HEK293T (cell line): ENCODE measurements around the gene MRPS9.

Source experiments
- CTCF ChIA-PET: fragments of 350-600 bp; formaldehyde crosslinking; extraction: SDS; loops from one replicate; lab custom pipeline; 2021; ENCODE audit warnings: antibody characterized with exemption, inconsistent platforms; lab: Yijun Ruan, JAX
- POLR2A ChIA-PET: fragments of 350-600 bp; formaldehyde crosslinking; extraction: SDS; loops from one replicate; lab custom pipeline; 2020; ENCODE audit warnings: antibody characterized with exemption, inconsistent platforms; lab: Yijun Ruan, JAX
- DNase-seq: peaks from one replicate; pipeline ENCODE4 v3.0.0; 2012; ENCODE audit warnings: mixed read lengths; ENCODE audit errors: extremely low spot score
- ARNT ChIP-seq: fragments of 450-650 bp; IDR thresholded peaks from 2 replicates; pipeline ENCODE4 v1.6.1; 2017; ENCODE audit warnings: mild to moderate bottlenecking
- BHLHE40 ChIP-seq: fragments of 450-650 bp; IDR thresholded peaks from 2 replicates; pipeline ENCODE4 v1.6.1; 2016; ENCODE audit warnings: mild to moderate bottlenecking, moderate library complexity, borderline replicate concordance
- CTBP1 ChIP-seq: fragments of 450-650 bp; IDR thresholded peaks from 2 replicates; pipeline ENCODE4 v1.6.1; 2016; ENCODE audit warnings: borderline replicate concordance
- ELF4 ChIP-seq: fragments of 450-650 bp; IDR thresholded peaks from 2 replicates; pipeline ENCODE4 v1.6.1; 2017; ENCODE audit warnings: antibody characterized with exemption
- FOXA1 ChIP-seq: fragments of 450-650 bp; IDR thresholded peaks from 2 replicates; pipeline ENCODE4 v1.6.1; 2016; ENCODE audit warnings: mild to moderate bottlenecking
- FOXK2 ChIP-seq: fragments of 450-650 bp; IDR thresholded peaks from 2 replicates; pipeline ENCODE4 v1.6.1; 2016; ENCODE audit warnings: mild to moderate bottlenecking
- FOXM1 ChIP-seq: fragments of 450-650 bp; IDR thresholded peaks from 2 replicates; pipeline ENCODE4 v1.6.1; 2017; ENCODE audit warnings: mild to moderate bottlenecking, borderline replicate concordance
- HDGF ChIP-seq: fragments of 450-650 bp; IDR thresholded peaks from 2 replicates; pipeline ENCODE4 v1.6.1; 2017; ENCODE audit warnings: antibody characterized with exemption, borderline replicate concordance
- L3MBTL2 ChIP-seq: fragments of 450-650 bp; conservative IDR thresholded peaks from 2 replicates; pipeline ENCODE4 v1.6.1; 2016; ENCODE audit warnings: mild to moderate bottlenecking
- LEF1 ChIP-seq: fragments of 450-650 bp; IDR thresholded peaks from 2 replicates; pipeline ENCODE4 v1.6.1; 2017; ENCODE audit warnings: mild to moderate bottlenecking, borderline replicate concordance
- NFRKB ChIP-seq: fragments of 450-650 bp; IDR thresholded peaks from 2 replicates; pipeline ENCODE4 v1.6.1; 2016; ENCODE audit warnings: mild to moderate bottlenecking, moderate library complexity
- PKNOX1 ChIP-seq: fragments of 450-650 bp; IDR thresholded peaks from 2 replicates; pipeline ENCODE4 v1.6.1; 2016
- SP1 ChIP-seq: fragments of 450-650 bp; IDR thresholded peaks from 2 replicates; pipeline ENCODE4 v1.6.1; 2017
- SUZ12 ChIP-seq: fragments of 450-650 bp; IDR thresholded peaks from 2 replicates; pipeline ENCODE4 v1.6.1; 2016; ENCODE audit warnings: mild to moderate bottlenecking
- TARDBP ChIP-seq: fragments of 450-650 bp; IDR thresholded peaks from 2 replicates; pipeline ENCODE4 v1.6.1; 2016
- ZNF384 ChIP-seq: fragments of 450-650 bp; IDR thresholded peaks from 2 replicates; pipeline ENCODE4 v1.6.1; 2016

Gene MRPS9

DNA sequence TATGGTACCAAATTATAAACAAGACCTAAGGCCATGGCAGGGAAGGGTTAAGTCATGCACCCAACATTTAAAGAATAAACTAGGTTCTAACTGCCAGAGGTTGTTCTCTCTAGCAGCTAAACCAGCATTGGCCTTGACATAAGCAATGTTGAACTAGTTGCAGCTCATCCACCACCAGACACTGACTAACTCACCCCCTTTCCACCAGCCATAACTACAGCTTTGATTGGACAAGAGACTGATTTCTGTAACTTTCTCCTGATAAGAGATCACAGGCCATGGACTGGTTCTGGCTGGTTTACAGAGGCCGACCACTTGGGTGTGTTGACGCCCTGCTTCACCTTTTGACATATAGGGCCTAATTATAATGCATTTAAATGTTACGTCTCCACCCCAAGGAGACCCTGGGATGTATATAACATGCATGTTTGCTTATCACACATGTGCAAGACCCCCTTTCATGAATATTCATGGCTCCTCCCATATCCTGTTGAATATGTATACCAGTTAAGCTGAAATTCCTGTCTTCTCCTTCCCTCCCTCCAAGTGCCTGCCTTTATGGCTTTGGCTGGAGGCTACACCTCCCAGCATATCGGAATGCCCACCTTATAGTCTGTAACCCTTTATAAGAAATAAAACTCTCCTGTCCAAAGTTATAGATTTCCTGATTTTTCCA is 75.9 kb downstream of the MRPS9 start:
- ChIA-PET CTCF (interaction anchor here (0.6 to 3.2 kb wide), 11 partner anchors 8 to 211 kb away, joined by 3 to 35 read pairs (median 4); no protein-coding TSS in a partner anchor), POLR2A (no interaction called here)
- TF ChIP-seq FOXK2 (no peak), LEF1 (no peak), BHLHE40 (no peak), HDGF (no peak), ELF4 (no peak), FOXM1 (no peak), SP1 (no peak), L3MBTL2 (no peak), TARDBP (no peak)
- no peak for DNase-seq

GRCh38 chr2:105114551-105114950 is 76.7 kb downstream of the MRPS9 start:
- DNase-seq, result peak; percentile 61
- CTCF ChIA-PET, result interaction anchor here (0.6 to 3.2 kb wide), 17 partner anchors 9 to 210 kb away, joined by 3 to 35 read pairs (median 4); no protein-coding TSS in a partner anchor
- TF ChIP-seq FOXA1, result no peak
- TF ChIP-seq NFRKB, result no peak
- no peak for TF ChIP-seq ZNF384
- TF ChIP-seq SP1, result no peak
- TF ChIP-seq ELF4, result no peak
- TF ChIP-seq L3MBTL2, result no peak
- no peak for TF ChIP-seq ARNT
- TF ChIP-seq PKNOX1, result no peak
- no peak for TF ChIP-seq FOXK2
- no peak for TF ChIP-seq HDGF
- POLR2A ChIA-PET, result no interaction called here

- DNase-seq, result no peak
- POLR2A ChIA-PET, result no interaction called here
- CTCF ChIA-PET, result interaction anchor here (0.7 to 3.2 kb wide), 6 partner anchors 19 to 128 kb away, joined by 3 to 35 read pairs (median 4); no protein-coding TSS in a partner anchor
- no peak for TF ChIP-seq ELF4
- TF ChIP-seq L3MBTL2, result no peak
- TF ChIP-seq FOXM1, result no peak
- TF ChIP-seq NFRKB, result no peak
- TF ChIP-seq ARNT, result no peak
- TF ChIP-seq LEF1, result no peak
- no peak for TF ChIP-seq FOXA1
- no peak for TF ChIP-seq TARDBP
- TF ChIP-seq SUZ12, result no peak
- TF ChIP-seq HDGF, result no peak
- TF ChIP-seq FOXK2, result no peak
- no peak for TF ChIP-seq SP1
- TF ChIP-seq PKNOX1, result no peak
These were observed 78.5 kb downstream of the MRPS9 start for GRCh38 chr2:105116348-105116747.

DNA sequence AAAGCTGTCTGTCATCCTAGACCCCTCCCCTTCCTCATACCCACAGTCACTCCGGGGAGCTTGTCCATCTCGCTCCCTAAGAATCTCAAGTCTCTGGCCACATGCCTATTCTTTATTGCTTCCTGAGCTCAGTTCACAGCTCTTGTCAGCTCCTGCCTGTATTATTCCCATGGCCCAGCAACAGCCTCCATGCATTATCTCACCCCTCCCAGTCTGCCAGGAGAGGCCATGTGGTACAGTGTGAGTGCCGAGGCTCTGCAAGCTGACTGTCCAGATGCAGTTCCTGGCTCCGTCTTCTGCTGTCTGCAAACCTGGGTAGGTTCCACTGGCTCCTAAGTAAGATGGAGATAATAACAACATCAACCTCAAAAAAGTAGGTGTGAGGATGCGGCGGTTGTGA is 79.7 kb downstream of the MRPS9 start:
- ChIA-PET POLR2A (no interaction called here), CTCF (interaction anchor here (0.7 kb wide), 1 partner anchor 177 kb away, joined by 3 read pairs; no protein-coding TSS in a partner anchor)
- DNase-seq, result no peak
- TF ChIP-seq L3MBTL2, result no peak
- no peak for TF ChIP-seq ELF4
- TF ChIP-seq HDGF, result no peak
- no peak for TF ChIP-seq TARDBP
- no peak for TF ChIP-seq CTBP1
- no peak for TF ChIP-seq BHLHE40
- TF ChIP-seq LEF1, result no peak
- no peak for TF ChIP-seq SP1

DNA sequence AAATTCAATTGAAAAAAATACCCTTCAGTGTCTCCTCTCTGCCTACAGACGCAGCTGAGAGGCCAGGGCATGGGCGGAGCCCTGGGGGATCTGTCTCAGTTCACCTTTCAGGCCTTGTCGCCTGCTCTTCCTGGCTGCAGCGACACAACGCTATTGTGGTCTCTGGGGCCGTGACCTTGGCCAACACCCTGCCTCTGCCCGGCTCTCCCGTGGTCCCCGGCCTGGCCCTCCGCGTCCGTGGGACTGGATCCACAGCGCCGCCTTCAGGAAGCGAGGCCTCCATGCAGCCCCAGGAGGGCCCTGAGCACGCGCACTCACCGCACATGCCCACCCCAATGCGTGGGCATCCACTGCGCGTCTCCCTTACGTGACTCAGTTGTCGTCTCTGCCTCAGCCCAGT is 81.1 kb downstream of the MRPS9 start:
- POLR2A ChIA-PET, result no interaction called here
- TF ChIP-seq ARNT, result no peak
- TF ChIP-seq ZNF384, result no peak
- no peak for TF ChIP-seq FOXK2
- no peak for TF ChIP-seq SUZ12
- TF ChIP-seq ELF4, result no peak
- no peak for TF ChIP-seq PKNOX1
- TF ChIP-seq NFRKB, result no peak
- no peak for TF ChIP-seq SP1
- TF ChIP-seq HDGF, result no peak
- no peak for TF ChIP-seq L3MBTL2
- no peak for TF ChIP-seq TARDBP
- TF ChIP-seq FOXM1, result no peak
- TF ChIP-seq BHLHE40, result no peak
- TF ChIP-seq LEF1, result no peak
- no peak for TF ChIP-seq FOXA1
- TF ChIP-seq CTBP1, result no peak
- no peak for DNase-seq
- CTCF ChIA-PET, result no interaction called here

DNA sequence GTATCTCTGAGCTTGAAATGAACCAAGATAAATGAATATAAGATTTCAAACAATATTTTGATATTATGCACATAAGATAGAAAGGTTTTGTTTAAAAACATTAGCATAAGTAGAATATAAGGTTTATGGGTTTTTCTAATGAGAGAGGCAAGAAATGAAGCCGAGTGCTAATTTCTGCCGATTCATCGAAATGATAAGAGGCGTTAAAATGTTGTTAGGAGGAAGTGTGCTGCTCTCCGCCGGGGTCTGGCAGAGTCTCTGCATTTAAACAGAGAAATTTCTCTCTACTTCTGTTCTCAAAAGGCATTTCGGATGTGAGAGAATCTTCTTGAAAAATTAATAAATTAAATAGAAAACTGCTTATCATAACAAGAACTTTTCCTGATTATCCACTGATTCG is 83.6 kb downstream of the MRPS9 start:
- no peak for TF ChIP-seq L3MBTL2
- TF ChIP-seq CTBP1, result no peak
- TF ChIP-seq ZNF384, result no peak
- no peak for TF ChIP-seq ELF4
- TF ChIP-seq NFRKB, result no peak
- TF ChIP-seq FOXA1, result no peak
- no peak for TF ChIP-seq FOXK2
- no peak for TF ChIP-seq PKNOX1
- TF ChIP-seq HDGF, result no peak
- no peak for TF ChIP-seq BHLHE40
- no peak for TF ChIP-seq FOXM1
- no peak for TF ChIP-seq LEF1
- TF ChIP-seq ARNT, result no peak
- TF ChIP-seq TARDBP, result no peak
- TF ChIP-seq SUZ12, result no peak
- no peak for TF ChIP-seq SP1
- CTCF ChIA-PET, result no interaction called here
- POLR2A ChIA-PET, result no interaction called here
- DNase-seq, result no peak
